GM23338 (cell line): ENCODE data around the gene USP46. TPM values are rescaled to one million over a fixed set of nuclear protein-coding genes. Genes with fewer than 3 reads are reported as not detected.

ENCODE experiments used
- ATAC-seq: fragments of 200-7000 bp; cut with Tn5 transposase; 3 replicates; pipeline ENCODE4 v1.9.1; 2020
- DNase-seq: peaks from one replicate; pipeline ENCODE4 v3.0.0-alpha.2; 2015; ENCODE audit warnings: low spot score
- H2AFZ ChIP-seq: fragments of 200-600 bp; sonication (generic); 2 replicates; pipeline ENCODE4 v1.8.0; 2016; ENCODE audit warnings: antibody characterized with exemption, mild to moderate bottlenecking, moderate library complexity
- H3F3A ChIP-seq: fragments of 200-600 bp; sonication (generic); replicated peaks from 2 replicates; pipeline ENCODE4 v1.8.0; 2017; ENCODE audit warnings: antibody characterized with exemption, mixed run types, low read depth
- H3K27ac ChIP-seq: fragments of 200-600 bp; sonication (generic); 2 replicates; pipeline ENCODE4 v1.6.1; 2016; ENCODE audit warnings: low read depth
- H3K27me3 ChIP-seq: fragments of 200-600 bp; sonication (generic); 2 replicates; pipeline ENCODE4 v1.8.0; 2016; ENCODE audit warnings: mild to moderate bottlenecking, mixed run types, moderate library complexity; ENCODE audit not compliant: insufficient read depth
- H3K36me3 ChIP-seq: fragments of 200-600 bp; sonication (generic); 2 replicates; pipeline ENCODE4 v1.8.0; 2016; ENCODE audit warnings: mild to moderate bottlenecking; ENCODE audit not compliant: insufficient read depth
- H3K4me1 ChIP-seq: fragments of 200-600 bp; sonication (generic); 2 replicates; pipeline ENCODE4 v1.8.0; 2016; ENCODE audit warnings: mild to moderate bottlenecking, moderate library complexity; ENCODE audit not compliant: insufficient read depth
- H3K4me2 ChIP-seq: fragments of 200-600 bp; sonication (generic); 2 replicates; pipeline ENCODE4 v1.7.1; 2017; ENCODE audit warnings: mixed run types
- H3K4me3 ChIP-seq: fragments of 200-600 bp; sonication (generic); 2 replicates; pipeline ENCODE4 v1.6.1; 2016; ENCODE audit warnings: mixed run types
- H3K79me2 ChIP-seq: fragments of 200-600 bp; sonication (generic); replicated peaks from 2 replicates; pipeline ENCODE4 v1.8.0; 2017; ENCODE audit warnings: mild to moderate bottlenecking; ENCODE audit not compliant: insufficient read depth
- H3K9me2 ChIP-seq: fragments of 200-600 bp; sonication (generic); 2 replicates; pipeline ENCODE4 v1.8.0; 2017; ENCODE audit not compliant: insufficient read depth
- H4K20me1 ChIP-seq: fragments of 200-600 bp; sonication (generic); replicated peaks from 2 replicates; pipeline ENCODE4 v1.8.0; 2017; ENCODE audit warnings: mild to moderate bottlenecking; ENCODE audit not compliant: insufficient read depth
- H3K27ac Mint-ChIP-seq: 2 replicates; pipeline ENCODE4 v1.8.0; 2020; ENCODE audit warnings: inconsistent platforms, mild to moderate bottlenecking, moderate library complexity, mixed read lengths
- H3K27me3 Mint-ChIP-seq: 3 replicates; pipeline ENCODE4 v1.8.0; 2022; ENCODE audit warnings: low read depth, mild to moderate bottlenecking, moderate library complexity, mixed read lengths, inconsistent platforms; ENCODE audit not compliant: insufficient read depth, poor library complexity
- H3K36me3 Mint-ChIP-seq: 3 replicates; pipeline ENCODE4 v1.8.0; 2021; ENCODE audit warnings: low read depth, mild to moderate bottlenecking, inconsistent platforms, moderate library complexity, mixed read lengths
- H3K4me1 Mint-ChIP-seq: 3 replicates; pipeline ENCODE4 v1.8.0; 2020; ENCODE audit warnings: mild to moderate bottlenecking, inconsistent platforms, mixed read lengths
- H3K4me3 Mint-ChIP-seq: 3 replicates; pipeline ENCODE4 v1.8.0; 2021; ENCODE audit warnings: moderate library complexity, mild to moderate bottlenecking, inconsistent platforms, mixed read lengths
- H3K9me3 Mint-ChIP-seq: 3 replicates; pipeline ENCODE4 v1.8.0; 2020; ENCODE audit warnings: moderate library complexity, mild to moderate bottlenecking, inconsistent platforms, mixed read lengths
- CREB1 ChIP-seq: fragments of 250-450 bp; sonication (Bioruptor Pico); IDR thresholded peaks from 2 replicates; pipeline ENCODE4 v1.5.0; 2020; ENCODE audit warnings: low read depth, mild to moderate bottlenecking, moderate library complexity
- EZH2phosphoT487 ChIP-seq: fragments of 200-600 bp; sonication (generic); IDR thresholded peaks from one replicate; pipeline ENCODE4 v1.8.1; 2018; ENCODE audit warnings: antibody characterized with exemption; ENCODE audit not compliant: unreplicated experiment
- POLR2AphosphoS5 ChIP-seq: IDR thresholded peaks from 2 replicates; pipeline ENCODE4 v1.6.1; 2016; ENCODE audit warnings: antibody characterized with exemption, low read depth
- STAT1 ChIP-seq: IDR thresholded peaks from one replicate; pipeline ENCODE4 v1.6.1; 2016; ENCODE audit warnings: antibody characterized with exemption; ENCODE audit not compliant: unreplicated experiment
- ZNF331 ChIP-seq: fragments of 250-450 bp; sonication (Bioruptor Pico); IDR thresholded peaks from 2 replicates; pipeline ENCODE4 v1.5.0; 2020; ENCODE audit warnings: low read depth, mild to moderate bottlenecking, moderate library complexity
- polyA plus RNA-seq: library from polyadenylated mRNA; unstranded; fragments of >200 nt; fragmentation: Nextera tagmentation; extraction: Ambion mirVana; gene quantifications from 2 replicates; pipeline ENCODE4 v1.2.1, GENCODE V29; 2016
- total RNA-seq: library from RNA; depleted of rRNA; stranded (reverse); fragments of >200 nt; shearing (Covaris generic); gene quantifications from 2 replicates; pipeline ENCODE4 v1.2.3, GENCODE V29; 2014
- TF ChIP-seq, protein P1 (sequence below): IDR thresholded peaks from one replicate; pipeline ENCODE4 v1.6.1; 2018; ENCODE audit warnings: antibody characterized with exemption; ENCODE audit not compliant: unreplicated experiment
- TF ChIP-seq, protein P2 (sequence below), 2 experiments: fragments of 200-600 bp in 1 of 2; sonication (generic) in 1 of 2; conservative IDR thresholded peaks; 2 replicates each; pipeline versions ENCODE4 v1.5.1 to v1.6.1; 2016 to 2017; ENCODE audit warnings: antibody characterized with exemption in 2 of 2, low read depth in 2 of 2, mild to moderate bottlenecking in 2 of 2, moderate library complexity in 1 of 2
- TF ChIP-seq, protein P3 (sequence below): fragments of 250-450 bp; sonication (Bioruptor Pico); IDR thresholded peaks from 2 replicates; pipeline ENCODE4 v1.5.0; 2020; ENCODE audit warnings: mild to moderate bottlenecking, moderate library complexity

USP46 gene
- total and polyA plus RNA-seq, 2 experiments from 2014 or later: 40.5 to 59.4 TPM

DNA sequence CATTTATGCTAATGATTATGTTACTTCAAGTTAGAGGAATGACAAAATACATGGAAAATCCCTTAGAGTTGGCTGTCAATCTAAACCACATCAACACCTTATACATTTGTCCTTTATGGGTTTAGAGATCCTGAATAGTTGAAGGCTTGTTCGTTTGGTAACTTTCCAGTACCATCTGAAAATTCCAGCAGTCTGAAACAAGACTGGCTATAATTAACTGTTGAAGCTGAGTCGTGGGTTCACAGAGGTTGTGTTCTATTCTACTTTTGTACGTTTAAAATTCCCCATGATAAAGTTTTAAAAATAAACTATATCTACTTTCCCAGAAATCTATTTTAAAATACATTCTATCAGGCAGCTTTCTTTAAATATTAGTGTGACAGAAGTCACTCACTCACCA lies 73.0 kb downstream of the USP46 start:
- no peaks in the 10 kb centered on the region for H3K36me3 ChIP-seq
- Mint-ChIP-seq H3K9me3 (no peaks in the 10 kb centered on the region; the same call in 2 of the 3 replicates), H3K36me3 (no peaks in the 10 kb centered on the region; the same call in 2 of the 3 replicates), H3K27ac (no peak overlapping the region), H3K4me3 (no peak overlapping the region), H3K4me1 (peaks cover 18% of the 10 kb centered on the region; the same call in 2 of the 3 replicates), H3K27me3 (peaks cover 10% of the 10 kb centered on the region)
- H3K4me3 ChIP-seq: no peak overlapping the region
- no peaks in the 10 kb centered on the region for H3K9me2 ChIP-seq
- no peak overlapping the region for H3K27ac ChIP-seq
- no peak for DNase-seq
- ATAC-seq: no peak
- no peaks in the 10 kb centered on the region for H3F3A ChIP-seq
- no peak overlapping the region for H2AFZ ChIP-seq
- H3K4me1 ChIP-seq: peaks cover 13% of the 10 kb centered on the region
- TF ChIP-seq STAT1 (no peak), CREB1 (CRISPR knock-in tag) (no peak), POLR2AphosphoS5 (no peak), ZNF331 (CRISPR knock-in tag) (no peak), EZH2phosphoT487 (no peak)
- TF ChIP-seq, protein P1, sequence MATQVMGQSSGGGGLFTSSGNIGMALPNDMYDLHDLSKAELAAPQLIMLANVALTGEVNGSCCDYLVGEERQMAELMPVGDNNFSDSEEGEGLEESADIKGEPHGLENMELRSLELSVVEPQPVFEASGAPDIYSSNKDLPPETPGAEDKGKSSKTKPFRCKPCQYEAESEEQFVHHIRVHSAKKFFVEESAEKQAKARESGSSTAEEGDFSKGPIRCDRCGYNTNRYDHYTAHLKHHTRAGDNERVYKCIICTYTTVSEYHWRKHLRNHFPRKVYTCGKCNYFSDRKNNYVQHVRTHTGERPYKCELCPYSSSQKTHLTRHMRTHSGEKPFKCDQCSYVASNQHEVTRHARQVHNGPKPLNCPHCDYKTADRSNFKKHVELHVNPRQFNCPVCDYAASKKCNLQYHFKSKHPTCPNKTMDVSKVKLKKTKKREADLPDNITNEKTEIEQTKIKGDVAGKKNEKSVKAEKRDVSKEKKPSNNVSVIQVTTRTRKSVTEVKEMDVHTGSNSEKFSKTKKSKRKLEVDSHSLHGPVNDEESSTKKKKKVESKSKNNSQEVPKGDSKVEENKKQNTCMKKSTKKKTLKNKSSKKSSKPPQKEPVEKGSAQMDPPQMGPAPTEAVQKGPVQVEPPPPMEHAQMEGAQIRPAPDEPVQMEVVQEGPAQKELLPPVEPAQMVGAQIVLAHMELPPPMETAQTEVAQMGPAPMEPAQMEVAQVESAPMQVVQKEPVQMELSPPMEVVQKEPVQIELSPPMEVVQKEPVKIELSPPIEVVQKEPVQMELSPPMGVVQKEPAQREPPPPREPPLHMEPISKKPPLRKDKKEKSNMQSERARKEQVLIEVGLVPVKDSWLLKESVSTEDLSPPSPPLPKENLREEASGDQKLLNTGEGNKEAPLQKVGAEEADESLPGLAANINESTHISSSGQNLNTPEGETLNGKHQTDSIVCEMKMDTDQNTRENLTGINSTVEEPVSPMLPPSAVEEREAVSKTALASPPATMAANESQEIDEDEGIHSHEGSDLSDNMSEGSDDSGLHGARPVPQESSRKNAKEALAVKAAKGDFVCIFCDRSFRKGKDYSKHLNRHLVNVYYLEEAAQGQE: no peak
- TF ChIP-seq, protein P2, sequence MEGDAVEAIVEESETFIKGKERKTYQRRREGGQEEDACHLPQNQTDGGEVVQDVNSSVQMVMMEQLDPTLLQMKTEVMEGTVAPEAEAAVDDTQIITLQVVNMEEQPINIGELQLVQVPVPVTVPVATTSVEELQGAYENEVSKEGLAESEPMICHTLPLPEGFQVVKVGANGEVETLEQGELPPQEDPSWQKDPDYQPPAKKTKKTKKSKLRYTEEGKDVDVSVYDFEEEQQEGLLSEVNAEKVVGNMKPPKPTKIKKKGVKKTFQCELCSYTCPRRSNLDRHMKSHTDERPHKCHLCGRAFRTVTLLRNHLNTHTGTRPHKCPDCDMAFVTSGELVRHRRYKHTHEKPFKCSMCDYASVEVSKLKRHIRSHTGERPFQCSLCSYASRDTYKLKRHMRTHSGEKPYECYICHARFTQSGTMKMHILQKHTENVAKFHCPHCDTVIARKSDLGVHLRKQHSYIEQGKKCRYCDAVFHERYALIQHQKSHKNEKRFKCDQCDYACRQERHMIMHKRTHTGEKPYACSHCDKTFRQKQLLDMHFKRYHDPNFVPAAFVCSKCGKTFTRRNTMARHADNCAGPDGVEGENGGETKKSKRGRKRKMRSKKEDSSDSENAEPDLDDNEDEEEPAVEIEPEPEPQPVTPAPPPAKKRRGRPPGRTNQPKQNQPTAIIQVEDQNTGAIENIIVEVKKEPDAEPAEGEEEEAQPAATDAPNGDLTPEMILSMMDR (conservative IDR thresholded peaks at IDR 0.05; ENCODE audit: low read depth in 2 of 2): no peak
- TF ChIP-seq, protein P3, sequence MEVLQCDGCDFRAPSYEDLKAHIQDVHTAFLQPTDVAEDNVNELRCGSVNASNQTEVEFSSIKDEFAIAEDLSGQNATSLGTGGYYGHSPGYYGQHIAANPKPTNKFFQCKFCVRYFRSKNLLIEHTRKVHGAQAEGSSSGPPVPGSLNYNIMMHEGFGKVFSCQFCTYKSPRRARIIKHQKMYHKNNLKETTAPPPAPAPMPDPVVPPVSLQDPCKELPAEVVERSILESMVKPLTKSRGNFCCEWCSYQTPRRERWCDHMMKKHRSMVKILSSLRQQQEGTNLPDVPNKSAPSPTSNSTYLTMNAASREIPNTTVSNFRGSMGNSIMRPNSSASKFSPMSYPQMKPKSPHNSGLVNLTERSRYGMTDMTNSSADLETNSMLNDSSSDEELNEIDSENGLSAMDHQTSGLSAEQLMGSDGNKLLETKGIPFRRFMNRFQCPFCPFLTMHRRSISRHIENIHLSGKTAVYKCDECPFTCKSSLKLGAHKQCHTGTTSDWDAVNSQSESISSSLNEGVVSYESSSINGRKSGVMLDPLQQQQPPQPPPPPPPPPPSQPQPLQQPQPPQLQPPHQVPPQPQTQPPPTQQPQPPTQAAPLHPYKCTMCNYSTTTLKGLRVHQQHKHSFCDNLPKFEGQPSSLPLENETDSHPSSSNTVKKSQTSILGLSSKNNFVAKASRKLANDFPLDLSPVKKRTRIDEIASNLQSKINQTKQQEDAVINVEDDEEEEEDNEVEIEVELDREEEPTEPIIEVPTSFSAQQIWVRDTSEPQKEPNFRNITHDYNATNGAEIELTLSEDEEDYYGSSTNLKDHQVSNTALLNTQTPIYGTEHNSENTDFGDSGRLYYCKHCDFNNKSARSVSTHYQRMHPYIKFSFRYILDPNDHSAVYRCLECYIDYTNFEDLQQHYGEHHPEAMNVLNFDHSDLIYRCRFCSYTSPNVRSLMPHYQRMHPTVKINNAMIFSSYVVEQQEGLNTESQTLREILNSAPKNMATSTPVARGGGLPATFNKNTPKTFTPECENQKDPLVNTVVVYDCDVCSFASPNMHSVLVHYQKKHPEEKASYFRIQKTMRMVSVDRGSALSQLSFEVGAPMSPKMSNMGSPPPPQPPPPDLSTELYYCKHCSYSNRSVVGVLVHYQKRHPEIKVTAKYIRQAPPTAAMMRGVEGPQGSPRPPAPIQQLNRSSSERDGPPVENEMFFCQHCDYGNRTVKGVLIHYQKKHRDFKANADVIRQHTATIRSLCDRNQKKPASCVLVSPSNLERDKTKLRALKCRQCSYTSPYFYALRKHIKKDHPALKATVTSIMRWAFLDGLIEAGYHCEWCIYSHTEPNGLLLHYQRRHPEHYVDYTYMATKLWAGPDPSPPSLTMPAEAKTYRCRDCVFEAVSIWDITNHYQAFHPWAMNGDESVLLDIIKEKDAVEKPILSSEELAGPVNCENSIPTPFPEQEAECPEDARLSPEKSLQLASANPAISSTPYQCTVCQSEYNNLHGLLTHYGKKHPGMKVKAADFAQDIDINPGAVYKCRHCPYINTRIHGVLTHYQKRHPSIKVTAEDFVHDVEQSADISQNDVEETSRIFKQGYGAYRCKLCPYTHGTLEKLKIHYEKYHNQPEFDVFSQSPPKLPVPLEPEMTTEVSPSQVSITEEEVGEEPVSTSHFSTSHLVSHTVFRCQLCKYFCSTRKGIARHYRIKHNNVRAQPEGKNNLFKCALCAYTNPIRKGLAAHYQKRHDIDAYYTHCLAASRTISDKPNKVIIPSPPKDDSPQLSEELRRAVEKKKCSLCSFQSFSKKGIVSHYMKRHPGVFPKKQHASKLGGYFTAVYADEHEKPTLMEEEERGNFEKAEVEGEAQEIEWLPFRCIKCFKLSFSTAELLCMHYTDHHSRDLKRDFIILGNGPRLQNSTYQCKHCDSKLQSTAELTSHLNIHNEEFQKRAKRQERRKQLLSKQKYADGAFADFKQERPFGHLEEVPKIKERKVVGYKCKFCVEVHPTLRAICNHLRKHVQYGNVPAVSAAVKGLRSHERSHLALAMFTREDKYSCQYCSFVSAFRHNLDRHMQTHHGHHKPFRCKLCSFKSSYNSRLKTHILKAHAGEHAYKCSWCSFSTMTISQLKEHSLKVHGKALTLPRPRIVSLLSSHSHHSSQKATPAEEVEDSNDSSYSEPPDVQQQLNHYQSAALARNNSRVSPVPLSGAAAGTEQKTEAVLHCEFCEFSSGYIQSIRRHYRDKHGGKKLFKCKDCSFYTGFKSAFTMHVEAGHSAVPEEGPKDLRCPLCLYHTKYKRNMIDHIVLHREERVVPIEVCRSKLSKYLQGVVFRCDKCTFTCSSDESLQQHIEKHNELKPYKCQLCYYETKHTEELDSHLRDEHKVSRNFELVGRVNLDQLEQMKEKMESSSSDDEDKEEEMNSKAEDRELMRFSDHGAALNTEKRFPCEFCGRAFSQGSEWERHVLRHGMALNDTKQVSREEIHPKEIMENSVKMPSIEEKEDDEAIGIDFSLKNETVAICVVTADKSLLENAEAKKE: no peak
- no peaks in the 10 kb centered on the region for H3K27me3 ChIP-seq
- no peak overlapping the region for H3K4me2 ChIP-seq
- no peaks in the 10 kb centered on the region for H4K20me1 ChIP-seq
- H3K79me2 ChIP-seq: no peaks in the 10 kb centered on the region
